ENCODE results near the gene DUSP9.

Gene DUSP9

GRCh38 chrX:153649178-153649914 lies 2.3 kb downstream of the DUSP9 start:
- DNase-seq: peak; percentile 16

GRCh38 chrX:153649915-153650782 lies 3.1 kb downstream of the DUSP9 start:
- peak; percentile 1 for DNase-seq

- DNase-seq: no peak
Measured at GRCh38 chrX:153650959-153651358, 4.0 kb downstream of the DUSP9 start.

GRCh38 chrX:153651540-153652079 lies 4.6 kb downstream of the DUSP9 start:
- peak; percentile 3 for DNase-seq

GRCh38 chrX:153653556-153653955 lies 6.6 kb downstream of the DUSP9 start:
- DNase-seq: no peak

GRCh38 chrX:153657161-153657560 lies 10.2 kb downstream of the DUSP9 start:
- DNase-seq: no peak

GRCh38 chrX:153659268-153659667 lies 12.3 kb downstream of the DUSP9 start:
- DNase-seq: no peak

GRCh38 chrX:153662266-153662665 lies 15.3 kb downstream of the DUSP9 start:
- peak; percentile 51 for DNase-seq

GRCh38 chrX:153665726-153666306 lies 18.8 kb downstream of the DUSP9 start:
- DNase-seq: no peak

GRCh38 chrX:153667281-153667955 lies 20.4 kb downstream of the DUSP9 start:
- DNase-seq: no peak

GRCh38 chrX:153667956-153668396 lies 21.0 kb downstream of the DUSP9 start:
- peak; percentile 71 for DNase-seq

- no peak for DNase-seq
Measured at GRCh38 chrX:153668423-153669173, 21.6 kb downstream of the DUSP9 start.

GRCh38 chrX:153669174-153669890 lies 22.3 kb downstream of the DUSP9 start:
- peak; percentile 42 for DNase-seq

GRCh38 chrX:153669901-153670731 lies 23.1 kb downstream of the DUSP9 start:
- DNase-seq: no peak

- no peak for DNase-seq
Measured at GRCh38 chrX:153670748-153671588, 24.0 kb downstream of the DUSP9 start.

GRCh38 chrX:153671589-153672530 lies 24.9 kb downstream of the DUSP9 start:
- DNase-seq: no peak

GRCh38 chrX:153672531-153673427 lies 25.8 kb downstream of the DUSP9 start:
- DNase-seq: no peak
